PC-9 (cell line): ENCODE results near the gene VSTM2L. TPM values are rescaled to one million over a fixed set of nuclear protein-coding genes. Genes with fewer than 3 reads are reported as not detected.

Experiments used
- BruUV-seq: library from RNA; stranded (reverse); fragments of 400-500 nt; replicated peaks from 2 replicates; lab custom pipeline; 2021; lab: Mats Ljungman, UMichigan
- CTCF ChIA-PET: fragments of 300-600 bp; sonication (Branson Sonifier 250); formaldehyde crosslinking; loops from one replicate; lab custom pipeline; 2022; ENCODE audit warnings: antibody characterized with exemption; lab: Charles Lee
- POLR2A ChIA-PET: fragments of 300-600 bp; sonication (Branson Sonifier 250); formaldehyde crosslinking; loops from one replicate; lab custom pipeline; 2022; ENCODE audit warnings: antibody characterized with exemption; ENCODE audit not compliant: unreplicated experiment; lab: Charles Lee
- DNase-seq, 2 experiments: peaks; one replicate each; pipeline versions ENCODE4 v3.0.0 to v3.0.0-alpha.2; 2015 to 2022; ENCODE audit warnings: mixed read lengths in 1 of 2
- H2AFZ ChIP-seq: fragments of 200-600 bp; sonication (generic); 2 replicates; pipeline ENCODE4 v1.8.1; 2017; ENCODE audit warnings: antibody characterized with exemption
- H3F3A ChIP-seq: fragments of 200-600 bp; sonication (generic); 2 replicates; pipeline ENCODE4 v1.8.1; 2017; ENCODE audit warnings: antibody characterized with exemption, mild to moderate bottlenecking, low read depth; ENCODE audit not compliant: insufficient read depth
- H3K27ac ChIP-seq: fragments of 200-600 bp; sonication (generic); 2 replicates; pipeline ENCODE4 v1.6.1; 2016; ENCODE audit warnings: mixed run types
- H3K27me3 ChIP-seq: fragments of 200-600 bp; sonication (generic); 2 replicates; pipeline ENCODE4 v1.6.1; 2016; ENCODE audit warnings: low read depth, mixed run types; ENCODE audit not compliant: insufficient read depth
- H3K36me3 ChIP-seq: fragments of 200-600 bp; sonication (generic); 2 replicates; pipeline ENCODE4 v1.6.1; 2016; ENCODE audit warnings: low read depth, mixed run types
- H3K4me1 ChIP-seq: fragments of 200-600 bp; sonication (generic); replicated peaks from 2 replicates; pipeline ENCODE4 v1.6.1; 2016; ENCODE audit warnings: mixed run types; ENCODE audit not compliant: insufficient read depth
- H3K4me2 ChIP-seq: fragments of 200-600 bp; sonication (generic); 2 replicates; pipeline ENCODE4 v1.6.1; 2017; ENCODE audit warnings: mixed run types
- H3K4me3 ChIP-seq: fragments of 200-600 bp; sonication (generic); 2 replicates; pipeline ENCODE4 v1.6.1; 2016; ENCODE audit warnings: mixed run types
- H3K79me2 ChIP-seq: fragments of 200-600 bp; sonication (generic); 2 replicates; pipeline ENCODE4 v1.6.1; 2017; ENCODE audit warnings: low read depth, mixed run types
- H3K9me2 ChIP-seq: fragments of 200-600 bp; sonication (generic); 2 replicates; pipeline ENCODE4 v1.8.1; 2017; ENCODE audit warnings: mild to moderate bottlenecking; ENCODE audit not compliant: insufficient read depth
- H3K9me3 ChIP-seq: fragments of 200-600 bp; sonication (generic); 2 replicates; pipeline ENCODE4 v1.8.1; 2016; ENCODE audit warnings: low read depth; ENCODE audit not compliant: insufficient read depth
- H4K20me1 ChIP-seq: fragments of 200-600 bp; sonication (generic); 2 replicates; pipeline ENCODE4 v1.8.1; 2017; ENCODE audit not compliant: insufficient read depth
- EZH2 ChIP-seq: fragments of 200-600 bp; sonication (generic); IDR thresholded peaks from 2 replicates; pipeline ENCODE4 v1.8.0; 2017; ENCODE audit warnings: antibody characterized with exemption, low read depth
- intact Hi-C: fragments of 100-400 bp; cut with micrococcal nuclease; formaldehyde crosslinking; loops from one replicate; pipeline ENCODE4 v1.10.0; 2022; ENCODE audit not compliant: unreplicated experiment
- total RNA-seq: library from RNA; stranded (reverse); gene quantifications from 2 replicates; pipeline ENCODE4 v1.2.3, GENCODE V29; 2021
- TF ChIP-seq, protein P1 (sequence below): fragments of 200-600 bp; sonication (generic); conservative IDR thresholded peaks from 2 replicates; pipeline ENCODE4 v1.6.1; 2017; ENCODE audit warnings: mixed run types, antibody characterized with exemption, mild to moderate bottlenecking, moderate library complexity

VSTM2L gene
- total RNA-seq, 1 experiment from 2014 or later = 1.4 TPM

DNA sequence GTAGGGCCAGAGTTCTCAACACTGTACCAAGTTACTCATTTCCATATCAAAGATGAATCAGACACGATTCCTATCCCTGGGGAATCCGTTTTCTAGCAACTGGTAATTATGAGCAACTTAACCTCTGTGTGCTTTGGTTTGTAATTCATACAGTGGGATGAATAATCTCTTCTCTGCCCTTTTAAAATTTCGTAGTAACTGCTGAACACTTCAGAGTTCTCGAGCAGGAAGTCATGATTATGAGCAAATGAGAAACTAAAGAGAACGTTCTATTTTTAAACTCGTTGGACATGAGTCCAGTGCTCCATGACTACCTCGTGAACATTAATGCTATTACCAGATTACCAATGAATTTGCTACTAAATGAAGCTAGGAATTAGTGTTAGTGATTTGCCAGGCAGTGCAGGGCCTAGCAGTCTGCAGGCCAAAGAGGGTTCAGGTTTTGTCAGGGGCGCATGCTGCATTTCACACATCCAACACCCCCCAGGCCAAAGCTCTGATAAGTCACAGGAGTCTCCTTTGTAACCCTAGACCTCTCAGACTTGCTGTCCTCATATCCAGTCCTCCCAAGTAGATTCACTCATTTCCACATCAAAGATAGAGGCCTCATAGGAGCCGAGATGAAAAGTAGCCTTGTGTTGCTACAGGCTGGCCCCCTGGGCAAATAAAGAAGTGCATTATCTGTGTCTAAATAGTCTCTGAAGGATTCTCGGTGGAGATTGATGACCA lies 45.8 kb upstream of the VSTM2L start:
- no TSS peak for BruUV-seq
- no peak overlapping the region for H2AFZ ChIP-seq
- ChIA-PET POLR2A (no interaction called here), CTCF (no interaction called here)
- no peak overlapping the region for H3K27ac ChIP-seq
- H3K36me3 ChIP-seq = no peaks in the 10 kb centered on the region
- TF ChIP-seq EZH2 = no peak
- TF ChIP-seq, protein P1, sequence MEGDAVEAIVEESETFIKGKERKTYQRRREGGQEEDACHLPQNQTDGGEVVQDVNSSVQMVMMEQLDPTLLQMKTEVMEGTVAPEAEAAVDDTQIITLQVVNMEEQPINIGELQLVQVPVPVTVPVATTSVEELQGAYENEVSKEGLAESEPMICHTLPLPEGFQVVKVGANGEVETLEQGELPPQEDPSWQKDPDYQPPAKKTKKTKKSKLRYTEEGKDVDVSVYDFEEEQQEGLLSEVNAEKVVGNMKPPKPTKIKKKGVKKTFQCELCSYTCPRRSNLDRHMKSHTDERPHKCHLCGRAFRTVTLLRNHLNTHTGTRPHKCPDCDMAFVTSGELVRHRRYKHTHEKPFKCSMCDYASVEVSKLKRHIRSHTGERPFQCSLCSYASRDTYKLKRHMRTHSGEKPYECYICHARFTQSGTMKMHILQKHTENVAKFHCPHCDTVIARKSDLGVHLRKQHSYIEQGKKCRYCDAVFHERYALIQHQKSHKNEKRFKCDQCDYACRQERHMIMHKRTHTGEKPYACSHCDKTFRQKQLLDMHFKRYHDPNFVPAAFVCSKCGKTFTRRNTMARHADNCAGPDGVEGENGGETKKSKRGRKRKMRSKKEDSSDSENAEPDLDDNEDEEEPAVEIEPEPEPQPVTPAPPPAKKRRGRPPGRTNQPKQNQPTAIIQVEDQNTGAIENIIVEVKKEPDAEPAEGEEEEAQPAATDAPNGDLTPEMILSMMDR = no peak
- intact Hi-C loops = no loop called here
- no peaks in the 10 kb centered on the region for H3K27me3 ChIP-seq
- H3K4me3 ChIP-seq = no peak overlapping the region
- H4K20me1 ChIP-seq = no peaks in the 10 kb centered on the region
- H3F3A ChIP-seq = no peaks in the 10 kb centered on the region
- no peaks in the 10 kb centered on the region for H3K9me2 ChIP-seq
- H3K4me1 ChIP-seq = no peaks in the 10 kb centered on the region
- no peak overlapping the region for H3K4me2 ChIP-seq
- DNase-seq = no peak
- H3K9me3 ChIP-seq = no peaks in the 10 kb centered on the region
- no peaks in the 10 kb centered on the region for H3K79me2 ChIP-seq

DNA sequence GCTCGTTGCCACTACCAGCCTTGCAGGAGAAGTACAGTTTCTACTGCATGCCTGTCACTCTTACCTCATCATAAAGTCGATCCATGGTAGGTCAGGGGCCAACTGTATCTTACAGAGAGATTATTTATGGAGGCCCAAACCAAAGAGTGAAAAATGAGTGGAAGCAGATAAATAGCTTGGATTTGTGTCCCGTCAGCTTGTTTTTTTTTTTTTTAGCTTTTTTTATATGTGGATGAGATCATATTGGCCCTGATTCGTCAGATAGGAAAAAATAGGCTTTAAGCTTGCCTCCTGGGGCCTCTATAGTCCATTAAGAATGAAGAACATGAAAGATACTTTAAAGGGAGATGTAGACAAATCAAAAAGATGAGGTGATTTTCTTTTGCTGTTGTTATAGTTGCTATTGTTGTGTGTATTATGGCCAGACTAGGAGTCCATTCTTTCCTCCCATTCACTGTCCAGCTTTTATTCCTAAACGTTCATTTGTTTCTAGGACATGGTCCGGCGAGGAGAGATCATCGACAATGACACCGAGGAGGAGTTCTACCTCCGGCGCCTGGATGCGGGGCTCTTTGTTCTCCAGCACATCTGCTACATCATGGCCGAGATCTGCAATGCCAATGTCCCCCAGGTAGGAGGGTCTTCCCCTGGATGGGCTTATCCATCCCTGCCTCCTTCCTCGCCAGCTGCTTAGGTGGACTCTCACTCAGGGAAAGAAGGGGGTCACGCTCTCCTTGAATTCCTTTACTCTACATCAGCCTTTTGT lies 43.3 kb upstream of the VSTM2L start:
- H3K79me2 ChIP-seq = no peaks in the 10 kb centered on the region
- intact Hi-C loops = no loop called here
- no peaks in the 10 kb centered on the region for H4K20me1 ChIP-seq
- TF ChIP-seq, protein P1 = no peak
- TF ChIP-seq EZH2 = no peak
- no peaks in the 10 kb centered on the region for H3K36me3 ChIP-seq
- no peak overlapping the region for H3K4me3 ChIP-seq
- H2AFZ ChIP-seq = no peak overlapping the region
- no peaks in the 10 kb centered on the region for H3K27me3 ChIP-seq
- no peaks in the 10 kb centered on the region for H3F3A ChIP-seq
- DNase-seq = no peak
- POLR2A ChIA-PET = no interaction called here
- H3K9me3 ChIP-seq = no peaks in the 10 kb centered on the region
- H3K27ac ChIP-seq = no peak overlapping the region
- H3K9me2 ChIP-seq = no peaks in the 10 kb centered on the region
- BruUV-seq = no TSS peak
- H3K4me1 ChIP-seq = no peaks in the 10 kb centered on the region
- CTCF ChIA-PET = no interaction called here
- H3K4me2 ChIP-seq = no peak overlapping the region

DNA sequence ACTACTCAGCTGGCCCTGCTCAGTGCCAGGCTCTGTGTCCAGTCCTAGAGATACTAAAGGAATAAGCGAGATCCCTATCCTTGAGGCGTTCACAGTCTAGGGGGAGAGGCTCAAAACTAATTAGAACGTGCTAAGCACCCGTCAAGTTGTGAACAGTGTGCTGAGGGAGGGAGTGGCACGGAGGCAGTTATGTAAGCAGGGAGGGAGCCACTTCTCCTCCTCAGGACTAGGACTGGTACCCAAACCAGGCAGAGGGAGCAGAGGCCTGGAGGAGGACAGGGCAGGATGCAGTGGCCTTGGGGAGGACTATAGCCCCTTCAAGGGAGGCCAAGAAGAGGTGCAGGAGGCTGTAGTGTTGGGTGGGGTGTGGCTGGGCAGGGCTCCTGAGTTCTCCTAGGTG lies 39.6 kb upstream of the VSTM2L start:
- POLR2A ChIA-PET = no interaction called here

More for the DNA sequence above, 39.6 kb upstream of the VSTM2L start:
- Histone ChIP-seq H3K4me1 (no peaks in the 10 kb centered on the region), H3K9me2 (no peaks in the 10 kb centered on the region), H3K79me2 (no peaks in the 10 kb centered on the region), H3K27ac (no peak overlapping the region), H3K27me3 (no peaks in the 10 kb centered on the region), H3F3A (no peaks in the 10 kb centered on the region), H2AFZ (no peak overlapping the region), H3K4me3 (no peak overlapping the region), H3K36me3 (no peaks in the 10 kb centered on the region), H4K20me1 (no peaks in the 10 kb centered on the region), H3K4me2 (no peak overlapping the region), H3K9me3 (no peaks in the 10 kb centered on the region)
- TF ChIP-seq, protein P1 = no peak
- no peak for TF ChIP-seq EZH2
- CTCF ChIA-PET = no interaction called here
- no TSS peak for BruUV-seq
- DNase-seq = no peak
- intact Hi-C loops = no loop called here
